Ishikawa (cell line): Measurements from ENCODE around the gene DUSP7.

Experiments
- CEBPB ChIP-seq: IDR thresholded peaks from 2 replicates; pipeline ENCODE4 v1.6.1; 2012
- CREB1 ChIP-seq: IDR thresholded peaks from 2 replicates; pipeline ENCODE4 v1.6.1; 2012; ENCODE audit warnings: low read depth
- EGR1 ChIP-seq: IDR thresholded peaks from 2 replicates; pipeline ENCODE4 v1.6.1; 2012
- EP300 ChIP-seq: IDR thresholded peaks from 2 replicates; pipeline ENCODE4 v1.6.1; 2012; ENCODE audit warnings: borderline replicate concordance
- FOXM1 ChIP-seq: IDR thresholded peaks from 2 replicates; pipeline ENCODE4 v1.6.1; 2012; ENCODE audit warnings: low read depth, borderline replicate concordance
- NFIC ChIP-seq: IDR thresholded peaks from 2 replicates; pipeline ENCODE4 v1.6.1; 2012
- RAD21 ChIP-seq: IDR thresholded peaks from 2 replicates; pipeline ENCODE4 v1.6.1; 2012; ENCODE audit warnings: low read depth
- TAF1 ChIP-seq: IDR thresholded peaks from 2 replicates; pipeline ENCODE4 v1.6.1; 2012; ENCODE audit warnings: low read depth, mild to moderate bottlenecking
- TCF12 ChIP-seq: IDR thresholded peaks from 2 replicates; pipeline ENCODE4 v1.6.1; 2012; ENCODE audit warnings: low read depth
- TEAD4 ChIP-seq: IDR thresholded peaks from 2 replicates; pipeline ENCODE4 v1.6.1; 2012
- YY1 ChIP-seq: IDR thresholded peaks from 2 replicates; pipeline ENCODE4 v1.6.1; 2012; ENCODE audit warnings: low read depth
- ZBTB7A ChIP-seq: IDR thresholded peaks from 2 replicates; pipeline ENCODE4 v1.6.1; 2012; ENCODE audit warnings: low read depth
- TF ChIP-seq, protein P1 (sequence below): IDR thresholded peaks from 2 replicates; pipeline ENCODE4 v1.6.1; 2012; ENCODE audit warnings: low read depth, mild to moderate bottlenecking
- TF ChIP-seq, protein P2 (sequence below): IDR thresholded peaks from 2 replicates; pipeline ENCODE4 v1.6.1; 2012
- TF ChIP-seq, protein P3 (sequence below): IDR thresholded peaks from 2 replicates; pipeline ENCODE4 v1.6.1; 2012

The DUSP7 gene

DNA sequence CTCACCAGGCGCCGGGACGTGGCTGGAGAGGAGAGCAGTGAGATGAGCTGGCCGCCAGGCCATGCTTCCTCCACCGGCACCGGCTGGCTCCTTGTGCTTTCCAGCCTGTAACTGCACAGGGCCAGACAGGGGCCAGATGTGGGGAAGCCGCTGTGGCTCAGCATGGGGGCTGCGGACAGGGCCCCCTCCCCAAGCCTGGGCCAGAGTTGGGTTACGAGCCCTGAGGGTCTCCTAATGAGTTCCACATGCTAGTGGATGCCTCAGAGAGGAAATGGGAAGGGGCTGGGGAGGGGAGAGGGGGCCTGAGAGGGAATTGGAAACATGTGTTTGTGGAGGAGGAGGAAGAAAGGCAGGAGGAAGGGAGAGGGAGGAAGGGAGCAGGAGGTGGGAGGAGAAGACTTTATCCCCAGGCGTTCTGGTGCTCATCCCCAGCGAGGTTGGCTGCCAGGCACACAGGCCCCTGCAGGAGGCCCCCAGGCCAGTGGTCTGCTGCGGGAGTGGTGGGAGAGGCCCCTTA is 11.7 kb upstream of the DUSP7 start:
- TF ChIP-seq CEBPB (no peak), TCF12 (no peak), EGR1 (no peak), FOXM1 (no peak)
- TF ChIP-seq, protein P1, sequence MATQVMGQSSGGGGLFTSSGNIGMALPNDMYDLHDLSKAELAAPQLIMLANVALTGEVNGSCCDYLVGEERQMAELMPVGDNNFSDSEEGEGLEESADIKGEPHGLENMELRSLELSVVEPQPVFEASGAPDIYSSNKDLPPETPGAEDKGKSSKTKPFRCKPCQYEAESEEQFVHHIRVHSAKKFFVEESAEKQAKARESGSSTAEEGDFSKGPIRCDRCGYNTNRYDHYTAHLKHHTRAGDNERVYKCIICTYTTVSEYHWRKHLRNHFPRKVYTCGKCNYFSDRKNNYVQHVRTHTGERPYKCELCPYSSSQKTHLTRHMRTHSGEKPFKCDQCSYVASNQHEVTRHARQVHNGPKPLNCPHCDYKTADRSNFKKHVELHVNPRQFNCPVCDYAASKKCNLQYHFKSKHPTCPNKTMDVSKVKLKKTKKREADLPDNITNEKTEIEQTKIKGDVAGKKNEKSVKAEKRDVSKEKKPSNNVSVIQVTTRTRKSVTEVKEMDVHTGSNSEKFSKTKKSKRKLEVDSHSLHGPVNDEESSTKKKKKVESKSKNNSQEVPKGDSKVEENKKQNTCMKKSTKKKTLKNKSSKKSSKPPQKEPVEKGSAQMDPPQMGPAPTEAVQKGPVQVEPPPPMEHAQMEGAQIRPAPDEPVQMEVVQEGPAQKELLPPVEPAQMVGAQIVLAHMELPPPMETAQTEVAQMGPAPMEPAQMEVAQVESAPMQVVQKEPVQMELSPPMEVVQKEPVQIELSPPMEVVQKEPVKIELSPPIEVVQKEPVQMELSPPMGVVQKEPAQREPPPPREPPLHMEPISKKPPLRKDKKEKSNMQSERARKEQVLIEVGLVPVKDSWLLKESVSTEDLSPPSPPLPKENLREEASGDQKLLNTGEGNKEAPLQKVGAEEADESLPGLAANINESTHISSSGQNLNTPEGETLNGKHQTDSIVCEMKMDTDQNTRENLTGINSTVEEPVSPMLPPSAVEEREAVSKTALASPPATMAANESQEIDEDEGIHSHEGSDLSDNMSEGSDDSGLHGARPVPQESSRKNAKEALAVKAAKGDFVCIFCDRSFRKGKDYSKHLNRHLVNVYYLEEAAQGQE = no peak

DNA sequence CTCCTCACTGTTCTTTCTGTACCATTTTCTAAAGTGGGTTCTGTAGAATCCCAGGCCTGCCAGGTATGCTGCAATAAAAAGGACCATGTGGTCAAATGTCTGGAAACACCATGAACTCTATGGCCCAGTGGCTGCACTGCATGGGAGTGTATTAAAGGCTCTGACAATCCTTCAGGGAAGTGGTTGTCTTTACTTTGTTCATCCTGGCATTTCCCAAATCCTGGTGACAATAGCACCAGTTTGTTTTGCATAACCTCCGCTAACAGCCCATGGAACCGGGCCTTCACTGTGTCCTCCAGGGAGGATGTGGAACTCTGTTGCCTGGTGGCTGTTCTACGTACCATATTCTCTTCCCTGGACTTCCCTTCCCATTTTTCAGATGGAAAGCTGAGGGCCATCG is 11.2 kb upstream of the DUSP7 start:
- TF ChIP-seq CREB1 (no peak), EGR1 (no peak), TEAD4 (no peak), TCF12 (no peak), EP300 (no peak)

DNA sequence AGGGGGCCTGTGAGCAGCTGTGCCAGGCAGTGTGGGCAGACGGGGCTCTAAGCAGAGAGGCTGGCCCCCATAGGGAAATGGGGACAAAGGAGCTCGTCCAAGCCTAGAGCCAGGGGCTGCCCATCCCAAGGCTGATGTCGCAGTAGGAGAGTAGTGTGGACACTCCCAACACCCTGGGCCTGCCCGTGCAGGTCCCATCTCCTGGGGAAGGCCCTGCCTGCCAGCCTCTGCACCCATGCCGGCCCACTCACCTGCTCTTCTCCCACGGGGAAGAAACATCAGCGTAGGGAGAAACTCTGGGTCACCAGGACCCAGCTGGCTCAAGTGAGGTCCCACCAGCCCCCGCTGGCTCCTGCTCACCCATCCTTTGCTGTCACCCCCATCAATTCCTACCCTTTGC is 10.7 kb upstream of the DUSP7 start:
- TF ChIP-seq ZBTB7A = no peak
- TF ChIP-seq TAF1 = no peak
- no peak for TF ChIP-seq EP300
- no peak for TF ChIP-seq CEBPB

DNA sequence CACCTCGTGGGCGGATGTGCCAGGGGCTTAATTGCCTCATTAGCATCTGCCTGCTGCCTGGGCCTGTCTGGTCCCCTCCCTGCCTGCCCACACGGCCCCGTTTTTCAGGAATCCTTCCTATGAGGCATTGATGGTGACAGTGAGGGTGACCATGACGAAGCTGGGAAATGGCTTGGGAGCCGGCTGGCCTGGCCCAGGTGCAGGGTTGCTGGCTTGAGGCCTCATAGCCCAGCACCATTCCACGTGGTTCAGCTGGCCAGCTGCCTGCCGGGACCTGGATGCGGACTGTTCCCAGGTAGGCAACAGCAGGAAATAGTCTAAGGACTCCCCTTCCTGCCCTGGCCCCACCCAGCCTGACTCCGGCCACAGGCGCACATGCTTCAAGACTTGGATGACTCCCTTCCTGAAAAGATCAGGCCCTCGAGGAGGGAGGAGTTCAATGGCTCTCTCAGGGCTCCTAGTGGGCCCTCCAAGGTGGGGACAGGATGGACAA is 8.9 kb upstream of the DUSP7 start:
- no peak for TF ChIP-seq ZBTB7A
- TF ChIP-seq CREB1 = no peak

DNA sequence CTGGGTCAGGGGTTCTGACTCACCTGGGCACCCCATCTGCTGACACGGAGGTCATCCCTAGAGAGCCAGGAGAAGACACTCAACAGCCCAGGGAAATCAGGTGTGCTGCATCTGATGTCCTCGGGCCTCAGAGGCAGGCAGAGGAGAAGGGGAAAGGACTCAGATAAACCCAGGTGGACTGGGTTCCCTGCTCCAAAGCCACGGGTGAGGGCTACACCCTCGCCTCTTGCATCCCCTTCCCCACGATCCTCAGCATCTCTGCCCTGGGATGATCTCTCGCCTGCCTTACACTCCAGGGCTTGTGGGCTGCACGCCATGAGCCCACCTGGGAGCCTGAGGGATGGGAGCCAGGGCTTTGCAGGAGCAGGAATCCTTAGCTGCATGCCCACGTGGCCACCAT is 8.2 kb upstream of the DUSP7 start:
- TF ChIP-seq ZBTB7A (no peak), RAD21 (no peak), NFIC (no peak), EP300 (no peak)
- TF ChIP-seq, protein P2, sequence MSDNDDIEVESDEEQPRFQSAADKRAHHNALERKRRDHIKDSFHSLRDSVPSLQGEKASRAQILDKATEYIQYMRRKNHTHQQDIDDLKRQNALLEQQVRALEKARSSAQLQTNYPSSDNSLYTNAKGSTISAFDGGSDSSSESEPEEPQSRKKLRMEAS = no peak

DNA sequence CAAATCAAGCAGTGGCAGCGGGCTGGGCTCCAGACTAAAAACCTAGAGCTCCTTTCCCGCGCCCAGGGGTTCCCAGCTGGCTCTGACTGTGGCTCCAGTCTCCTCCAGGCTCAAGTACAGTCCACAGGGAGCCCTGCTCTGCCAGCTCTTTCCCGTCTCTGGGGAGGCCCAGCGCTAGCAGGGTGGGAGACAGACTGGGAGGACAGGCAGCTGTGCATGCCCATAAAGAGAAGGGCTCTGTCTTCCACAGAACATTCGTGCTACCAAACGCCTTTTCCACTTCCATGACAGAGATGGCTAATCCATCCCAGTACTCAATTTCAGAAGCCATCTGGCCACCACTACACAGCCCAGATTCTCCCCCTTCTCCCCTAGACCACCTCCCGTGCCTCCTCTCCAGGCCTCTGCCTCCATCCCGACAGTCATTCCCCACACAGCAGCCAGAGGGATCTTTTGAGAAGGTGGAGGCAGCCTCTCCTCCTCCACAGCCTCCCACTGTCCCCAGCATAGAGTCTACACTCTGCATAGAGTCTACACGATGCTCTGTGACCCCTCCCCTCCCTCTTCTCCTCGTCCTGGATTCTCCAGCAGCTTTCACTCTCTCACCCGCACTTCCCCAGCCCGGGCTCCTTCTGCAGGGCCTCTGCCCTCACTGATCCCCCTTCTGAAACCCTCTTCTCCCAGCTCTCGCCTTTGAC is 6.8 kb upstream of the DUSP7 start:
- no peak for TF ChIP-seq EP300
- no peak for TF ChIP-seq CEBPB
- no peak for TF ChIP-seq NFIC
- no peak for TF ChIP-seq TAF1
- no peak for TF ChIP-seq FOXM1
- TF ChIP-seq CREB1 = no peak
- TF ChIP-seq, protein P2 = no peak
- no peak for TF ChIP-seq ZBTB7A
- TF ChIP-seq, protein P1 = no peak

DNA sequence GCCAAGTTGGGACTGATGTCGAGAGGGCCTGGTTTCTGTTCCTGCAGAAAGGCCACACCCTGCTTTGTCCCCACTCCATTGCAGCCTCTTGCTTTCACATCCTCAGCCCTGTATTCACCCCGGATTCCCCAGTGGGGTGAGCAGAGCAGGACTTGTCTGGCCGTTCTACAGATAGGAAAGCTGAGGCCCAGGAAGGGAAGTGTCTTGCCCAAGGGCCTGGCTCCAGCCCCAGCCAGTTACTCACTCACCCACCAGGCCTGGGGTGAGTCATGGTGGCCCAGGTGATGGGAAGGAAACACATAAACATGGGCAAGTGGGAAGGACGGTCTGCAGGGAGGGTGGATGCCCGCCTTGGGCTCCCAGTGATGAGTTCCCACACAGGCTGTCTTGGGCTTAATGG is 6.1 kb upstream of the DUSP7 start:
- TF ChIP-seq NFIC (no peak), TAF1 (no peak), EP300 (no peak), TCF12 (no peak), YY1 (no peak), CEBPB (no peak), TEAD4 (no peak), CREB1 (no peak), EGR1 (no peak), ZBTB7A (no peak), RAD21 (no peak), FOXM1 (no peak)
- TF ChIP-seq, protein P2 = no peak
- TF ChIP-seq, protein P1 = no peak
- TF ChIP-seq, protein P3, sequence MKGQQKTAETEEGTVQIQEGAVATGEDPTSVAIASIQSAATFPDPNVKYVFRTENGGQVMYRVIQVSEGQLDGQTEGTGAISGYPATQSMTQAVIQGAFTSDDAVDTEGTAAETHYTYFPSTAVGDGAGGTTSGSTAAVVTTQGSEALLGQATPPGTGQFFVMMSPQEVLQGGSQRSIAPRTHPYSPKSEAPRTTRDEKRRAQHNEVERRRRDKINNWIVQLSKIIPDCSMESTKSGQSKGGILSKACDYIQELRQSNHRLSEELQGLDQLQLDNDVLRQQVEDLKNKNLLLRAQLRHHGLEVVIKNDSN = no peak
